Muscle layer of colon (tissue), 2 donors: ENCODE data around the gene OR10A5.
"Not testable (repeated sequence)": the region's sequence is repeated elsewhere in the genome, so short reads cannot be mapped to it uniquely, and the experiment has no call there.

Experiments
- H3K27ac ChIP-seq: one replicate; pipeline ENCODE4 v1.7.0; 2013; ENCODE audit warnings: low read depth, mild to moderate bottlenecking, low read length, moderate library complexity
- H3K27me3 ChIP-seq, 2 donors: one replicate each; pipeline ENCODE4 v1.7.0; 2013; ENCODE audit warnings: low read length in 2 of 2, mild to moderate bottlenecking in 2 of 2; ENCODE audit not compliant: insufficient read depth in 2 of 2, control insufficient read depth in 1 of 2
- H3K36me3 ChIP-seq: one replicate; pipeline ENCODE4 v1.7.0; 2013; ENCODE audit warnings: mild to moderate bottlenecking, low read length; ENCODE audit not compliant: insufficient read depth
- H3K4me1 ChIP-seq: one replicate; pipeline ENCODE4 v1.7.0; 2013; ENCODE audit warnings: mild to moderate bottlenecking, low read length; ENCODE audit not compliant: insufficient read depth
- H3K4me3 ChIP-seq, 2 donors: one replicate each; pipeline ENCODE4 v1.7.0; 2013; ENCODE audit warnings: low read length in 2 of 2, low read depth in 1 of 2, mild to moderate bottlenecking in 1 of 2, moderate library complexity in 1 of 2
- H3K9ac ChIP-seq: one replicate; pipeline ENCODE4 v1.7.0; 2013; ENCODE audit warnings: low read length
- H3K9me3 ChIP-seq: one replicate; pipeline ENCODE4 v1.7.0; 2013; ENCODE audit warnings: mild to moderate bottlenecking, low read length
- donor health status: abdominal sarcoma.
- donor health status: Adenocarcinoma of cecum.

The OR10A5 gene

DNA sequence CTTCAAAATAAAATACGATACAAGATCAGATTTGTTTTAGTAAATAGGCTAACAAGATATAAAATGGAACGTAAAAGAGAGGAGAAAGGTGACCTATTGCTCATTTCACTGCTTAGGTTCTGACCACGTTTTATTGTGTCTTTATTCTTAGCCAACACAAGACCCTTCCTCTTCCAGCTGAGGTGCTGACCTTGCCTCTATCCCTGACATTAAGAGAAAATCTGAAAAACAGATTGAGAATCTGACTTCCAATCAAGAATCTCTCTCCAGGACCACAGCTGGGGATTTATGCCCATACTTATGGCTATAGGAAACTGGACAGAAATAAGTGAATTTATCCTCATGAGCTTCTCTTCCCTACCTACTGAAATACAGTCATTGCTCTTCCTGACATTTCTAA lies at the start of gene OR10A5:
TSS of gene OR10A5 (plus strand) at position 301 of the 400 bp plus-strand sequence. CDS start at position 301, 0 bp downstream.
- Histone ChIP-seq H3K9ac (no peak within 1 kb of the TSS), H3K36me3 (no peaks in the 10 kb centered on the region), H3K27me3 (no peaks in the 10 kb centered on the region), H3K4me3 (no peak within 1 kb of the TSS), H3K9me3 (no peaks in the 10 kb centered on the region), H3K4me1 (no peaks in the 10 kb centered on the region), H3K27ac (no peak within 1 kb of the TSS)

GRCh38 chr11:6799402-6799801 lies 46.1 kb upstream of the OR10A5 start, which contains the start of gene OR6A2:
OR6A2 (minus strand) TSS chr11:6799689; CDS start chr11:6795708, 3,981 bp downstream.
- no peak within 1 kb of the TSS for H3K27ac ChIP-seq
- no peaks in the 10 kb centered on the region for H3K36me3 ChIP-seq
- no peaks in the 10 kb centered on the region for H3K9me3 ChIP-seq
- H3K27me3 ChIP-seq = no peaks in the 10 kb centered on the region
- H3K4me3 ChIP-seq = no peak within 1 kb of the TSS
- H3K4me1 ChIP-seq = no peaks in the 10 kb centered on the region
- no peak within 1 kb of the TSS for H3K9ac ChIP-seq

DNA sequence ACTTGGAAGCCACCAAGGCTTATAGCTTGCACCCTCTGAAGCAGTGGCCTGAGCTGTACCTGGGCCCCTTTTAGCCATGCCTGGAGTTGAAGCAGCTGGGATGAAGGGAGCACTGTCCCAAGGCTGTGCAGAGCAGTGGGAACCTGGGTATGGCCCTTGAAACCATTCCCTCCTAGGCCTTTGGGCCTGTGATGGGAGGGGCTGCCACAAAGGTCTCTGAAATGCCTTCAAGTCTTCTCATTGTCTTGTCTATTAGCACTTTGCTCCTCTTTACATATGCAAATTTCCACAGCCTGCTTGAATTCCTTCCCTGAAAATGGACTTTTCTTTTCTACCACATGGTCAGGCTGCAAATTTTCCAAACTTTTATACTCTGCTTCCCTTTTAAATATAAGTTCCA lies 44.4 kb upstream of the OR10A5 start:
- H3K4me1 ChIP-seq, H3K27me3 ChIP-seq, H3K4me3 ChIP-seq, H3K9ac ChIP-seq, H3K9me3 ChIP-seq, H3K36me3 ChIP-seq, H3K27ac ChIP-seq: not testable (repeated sequence)

DNA sequence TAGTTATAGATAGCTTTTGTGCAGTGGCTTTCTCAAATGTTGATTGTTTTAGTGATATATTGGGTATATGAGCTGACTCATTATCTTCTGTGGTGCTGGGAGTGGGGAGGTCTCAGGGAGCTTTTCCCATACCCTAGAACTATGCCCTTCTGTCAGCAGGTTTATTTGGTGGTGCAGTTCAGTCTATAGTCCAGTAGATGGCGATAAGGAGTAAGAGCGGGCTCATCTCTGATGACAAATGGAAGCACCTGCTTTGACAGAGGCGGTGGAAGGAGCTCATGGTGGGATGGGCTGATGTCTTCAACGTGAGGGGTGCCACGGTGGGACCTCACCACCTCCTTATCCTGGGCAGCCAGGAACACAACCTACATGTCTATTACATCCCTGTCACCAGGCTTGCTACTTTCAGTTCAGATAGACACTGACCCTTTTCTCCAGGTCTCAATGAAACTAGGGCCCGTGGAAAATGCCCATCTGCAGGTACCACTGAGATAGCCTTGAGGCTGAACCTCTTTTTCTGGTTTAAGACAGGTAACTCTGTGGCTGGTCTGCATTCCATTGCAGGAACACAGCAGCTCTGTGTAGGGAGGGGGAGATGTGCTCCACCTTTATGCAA lies 33.0 kb upstream of the OR10A5 start:
- no peaks in the 10 kb centered on the region for H3K9me3 ChIP-seq
- no peak overlapping the region for H3K4me3 ChIP-seq
- H3K27me3 ChIP-seq = no peaks in the 10 kb centered on the region
- no peaks in the 10 kb centered on the region for H3K4me1 ChIP-seq
- no peak overlapping the region for H3K9ac ChIP-seq
- no peak overlapping the region for H3K27ac ChIP-seq
- H3K36me3 ChIP-seq = no peaks in the 10 kb centered on the region

- no peaks in the 10 kb centered on the region for H3K36me3 ChIP-seq
- no peak overlapping the region for H3K4me3 ChIP-seq
- no peaks in the 10 kb centered on the region for H3K4me1 ChIP-seq
- H3K9me3 ChIP-seq = no peaks in the 10 kb centered on the region
- H3K27ac ChIP-seq = no peak overlapping the region
- H3K27me3 ChIP-seq = no peaks in the 10 kb centered on the region
- no peak overlapping the region for H3K9ac ChIP-seq
These were observed 31.8 kb upstream of the OR10A5 start for GRCh38 chr11:6813656-6814055.

DNA sequence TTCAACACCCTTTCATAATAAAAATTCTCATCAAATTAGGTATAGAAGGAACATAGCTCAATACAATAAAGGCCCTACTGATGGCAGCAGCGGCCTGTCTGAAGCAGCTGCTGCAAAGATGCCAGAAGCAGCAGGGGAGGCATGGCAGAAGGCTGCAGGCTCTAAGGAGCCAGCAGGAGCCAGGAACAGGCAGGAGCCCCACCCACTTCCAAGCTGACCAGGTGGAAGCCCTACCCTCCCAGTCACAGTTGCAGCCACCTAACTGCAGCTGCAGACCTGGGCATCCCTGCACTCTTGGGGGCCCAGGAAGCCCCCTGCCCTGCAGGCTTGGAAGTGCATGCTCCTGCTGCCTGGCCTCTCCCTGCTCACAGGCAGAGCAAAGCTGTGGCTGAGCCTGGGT lies 27.8 kb upstream of the OR10A5 start:
- no peak overlapping the region for H3K9ac ChIP-seq

DNA sequence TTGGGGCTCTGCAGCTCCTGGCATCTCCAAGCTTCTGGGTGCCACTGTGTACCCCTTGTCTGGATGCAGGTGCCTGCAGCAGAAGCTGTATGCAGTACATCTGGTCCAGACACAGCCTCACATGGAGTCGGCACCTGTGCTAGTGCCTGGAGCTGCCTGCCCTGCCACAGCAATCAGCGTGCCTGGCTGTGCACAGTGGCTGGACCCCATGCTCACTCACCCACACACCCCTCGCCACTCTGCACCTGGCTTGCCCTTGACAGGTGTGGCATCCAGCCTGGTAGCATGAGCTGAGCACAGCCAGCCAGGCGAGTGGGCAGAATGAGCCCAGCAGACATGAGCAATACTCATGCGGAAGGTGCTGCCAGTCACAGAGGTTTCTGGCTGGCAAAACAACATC lies 26.5 kb upstream of the OR10A5 start:
- peaks cover 3% of the 10 kb centered on the region for H3K9me3 ChIP-seq

More for the DNA sequence above, 27.8 kb upstream of the OR10A5 start:
- Histone ChIP-seq H3K27ac (no peak overlapping the region), H3K9me3 (peaks cover 3% of the 10 kb centered on the region), H3K4me1 (no peaks in the 10 kb centered on the region), H3K4me3 (no peak overlapping the region), H3K36me3 (no peaks in the 10 kb centered on the region), H3K27me3 (no peaks in the 10 kb centered on the region)

DNA sequence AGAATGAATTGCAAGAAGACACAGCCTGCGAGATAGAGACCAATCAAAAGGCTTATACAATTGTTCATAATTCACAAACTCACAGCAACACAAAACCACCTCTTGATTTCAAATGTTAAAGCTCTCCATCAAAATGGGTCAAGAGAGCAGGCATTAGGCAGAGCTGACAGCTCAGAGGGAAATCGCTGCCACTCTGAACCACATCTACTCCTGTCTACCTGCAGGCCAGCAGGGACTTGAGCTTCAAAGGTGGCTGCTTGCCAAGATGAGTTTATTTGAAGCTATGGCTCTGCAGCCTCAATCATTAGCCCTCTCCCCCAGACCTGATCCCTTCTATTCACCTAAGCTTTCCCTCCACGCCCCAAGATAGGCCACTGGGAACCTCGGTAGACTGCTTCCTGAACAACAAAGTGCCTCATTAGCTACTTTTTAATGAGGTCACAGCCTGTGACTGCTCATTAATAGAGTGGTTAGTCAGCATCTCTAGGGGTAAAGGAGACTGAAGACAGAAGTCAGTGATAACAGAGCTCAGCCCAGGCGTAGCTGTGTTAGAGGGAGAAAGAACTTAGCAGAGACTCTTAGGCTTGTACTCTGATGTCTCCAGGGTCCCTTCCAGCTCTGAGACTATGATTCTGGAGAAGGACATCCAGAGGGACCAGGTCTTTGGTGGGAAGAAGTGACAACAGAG lies 21.2 kb upstream of the OR10A5 start:
- H3K4me1 ChIP-seq = no peaks in the 10 kb centered on the region
- no peak overlapping the region for H3K27ac ChIP-seq
- no peaks in the 10 kb centered on the region for H3K36me3 ChIP-seq
- H3K9ac ChIP-seq = no peak overlapping the region
- peaks cover 3% of the 10 kb centered on the region for H3K9me3 ChIP-seq
- H3K27me3 ChIP-seq = no peaks in the 10 kb centered on the region
- no peak overlapping the region for H3K4me3 ChIP-seq

More for the DNA sequence above, 26.5 kb upstream of the OR10A5 start:
- Histone ChIP-seq H3K4me1 (no peaks in the 10 kb centered on the region), H3K4me3 (no peak overlapping the region), H3K36me3 (no peaks in the 10 kb centered on the region), H3K27ac (no peak overlapping the region), H3K9ac (no peak overlapping the region), H3K27me3 (no peaks in the 10 kb centered on the region)

DNA sequence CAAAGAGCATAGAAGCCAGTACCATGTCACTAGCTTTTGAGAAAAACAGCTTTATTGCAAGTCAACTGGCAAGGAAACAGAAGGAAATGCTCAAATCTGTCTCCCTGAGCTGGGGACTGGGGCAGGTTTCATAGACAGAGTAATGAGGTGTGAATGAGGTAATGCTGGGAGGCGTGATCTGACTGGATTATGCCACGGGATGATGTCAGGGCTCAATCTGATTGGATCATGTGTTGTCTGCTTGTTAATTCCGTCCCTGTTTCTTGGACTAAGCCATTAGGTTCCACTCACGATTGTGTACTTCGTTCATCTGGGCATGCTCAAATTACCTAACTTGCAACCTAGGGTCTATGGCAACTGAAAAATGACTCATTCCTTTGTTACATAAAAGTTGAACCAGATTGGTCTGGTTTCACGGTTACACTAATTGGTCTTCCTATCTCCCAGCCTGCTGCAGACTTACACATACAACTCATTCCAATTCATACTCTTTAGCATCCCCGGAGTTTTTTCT lies 20.2 kb upstream of the OR10A5 start:
- Histone ChIP-seq H3K9ac (no peak overlapping the region), H3K27ac (no peak overlapping the region), H3K4me1 (no peaks in the 10 kb centered on the region), H3K4me3 (no peak overlapping the region), H3K36me3 (no peaks in the 10 kb centered on the region), H3K9me3 (no peaks in the 10 kb centered on the region), H3K27me3 (no peaks in the 10 kb centered on the region)

DNA sequence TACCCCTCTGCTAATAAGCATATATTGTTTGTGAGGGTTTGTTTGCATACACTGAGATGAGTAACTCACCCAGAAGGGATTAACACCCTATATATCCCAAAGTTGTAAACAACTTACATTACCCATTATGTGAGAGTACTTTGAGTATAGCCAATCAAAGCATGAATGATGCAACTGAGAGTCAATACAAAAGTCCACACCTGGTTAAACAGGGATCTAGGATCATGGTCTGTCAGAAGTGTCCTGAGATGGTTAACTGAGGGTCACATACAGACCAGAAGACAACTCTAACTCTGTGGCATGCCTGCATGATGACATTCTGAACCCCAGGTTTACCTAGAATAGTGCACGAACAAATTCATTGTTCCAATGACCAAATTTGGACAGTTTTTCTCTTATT lies 17.4 kb upstream of the OR10A5 start:
- Histone ChIP-seq H3K27ac (no peak overlapping the region), H3K9ac (no peak overlapping the region), H3K36me3 (no peaks in the 10 kb centered on the region), H3K9me3 (no peaks in the 10 kb centered on the region), H3K27me3 (no peaks in the 10 kb centered on the region), H3K4me3 (no peak overlapping the region), H3K4me1 (no peaks in the 10 kb centered on the region)

GRCh38 chr11:6833356-6833755 lies 12.1 kb upstream of the OR10A5 start:
- Histone ChIP-seq H3K9me3 (no peaks in the 10 kb centered on the region), H3K4me1 (no peaks in the 10 kb centered on the region), H3K36me3 (no peaks in the 10 kb centered on the region), H3K9ac (no peak overlapping the region), H3K4me3 (no peak overlapping the region), H3K27me3 (no peaks in the 10 kb centered on the region), H3K27ac (no peak overlapping the region)

DNA sequence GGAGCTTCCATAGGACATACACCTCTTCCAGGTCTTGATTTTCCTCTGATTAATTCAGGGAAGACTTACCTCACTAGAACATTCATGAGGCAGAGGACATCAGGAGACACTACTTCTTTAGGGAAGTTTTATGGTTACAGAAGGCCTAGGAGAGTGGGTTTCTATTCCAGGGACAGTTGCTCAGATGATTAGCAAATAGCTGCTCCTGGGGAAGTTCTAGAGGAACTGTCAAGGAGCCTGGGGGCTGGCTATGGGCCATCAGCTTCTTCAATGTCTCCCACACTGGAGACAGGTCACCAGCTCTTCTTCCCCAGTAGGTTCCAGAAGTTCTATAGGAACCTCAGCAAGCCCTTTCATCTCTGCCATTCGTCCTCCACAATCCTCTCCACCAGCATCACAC lies 11.5 kb upstream of the OR10A5 start:
- Histone ChIP-seq H3K9me3 (no peaks in the 10 kb centered on the region), H3K27me3 (no peaks in the 10 kb centered on the region), H3K9ac (no peak overlapping the region), H3K4me1 (no peaks in the 10 kb centered on the region), H3K36me3 (no peaks in the 10 kb centered on the region), H3K27ac (no peak overlapping the region), H3K4me3 (no peak overlapping the region)
